HG03175 (cell line): ENCODE data around the gene TNFRSF8.

ENCODE experiments used
- ATAC-seq: cut with Tn5 transposase; IDR thresholded peaks from one replicate; pipeline ENCODE4 v1.9.1; 2021; ENCODE audit warnings: mild to moderate bottlenecking, moderate library complexity; ENCODE audit not compliant: unreplicated experiment

The TNFRSF8 gene

GRCh38 chr1:12113433-12114339 lies 50.6 kb downstream of the TNFRSF8 start:
- ATAC-seq, result no peak

DNA sequence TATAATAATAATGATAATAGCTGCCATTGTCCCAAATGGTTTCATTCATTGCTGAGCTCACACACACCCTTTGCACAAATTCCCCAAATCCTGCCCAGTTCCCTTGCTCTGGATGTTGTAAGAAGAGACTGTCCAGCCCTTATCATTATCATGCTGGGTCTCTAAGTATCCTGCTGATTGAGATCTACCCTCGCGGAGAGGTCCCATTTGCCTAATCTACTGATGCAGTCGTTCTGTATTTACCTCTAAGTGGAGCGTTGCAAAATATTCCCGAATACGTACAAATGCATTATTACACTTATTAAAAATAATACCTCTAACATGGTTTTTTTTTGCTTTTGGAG lies 51.2 kb downstream of the TNFRSF8 start:
- no peak for ATAC-seq

- ATAC-seq, result no peak
Observed at GRCh38 chr1:12114916-12115315, 51.8 kb downstream of the TNFRSF8 start.

DNA sequence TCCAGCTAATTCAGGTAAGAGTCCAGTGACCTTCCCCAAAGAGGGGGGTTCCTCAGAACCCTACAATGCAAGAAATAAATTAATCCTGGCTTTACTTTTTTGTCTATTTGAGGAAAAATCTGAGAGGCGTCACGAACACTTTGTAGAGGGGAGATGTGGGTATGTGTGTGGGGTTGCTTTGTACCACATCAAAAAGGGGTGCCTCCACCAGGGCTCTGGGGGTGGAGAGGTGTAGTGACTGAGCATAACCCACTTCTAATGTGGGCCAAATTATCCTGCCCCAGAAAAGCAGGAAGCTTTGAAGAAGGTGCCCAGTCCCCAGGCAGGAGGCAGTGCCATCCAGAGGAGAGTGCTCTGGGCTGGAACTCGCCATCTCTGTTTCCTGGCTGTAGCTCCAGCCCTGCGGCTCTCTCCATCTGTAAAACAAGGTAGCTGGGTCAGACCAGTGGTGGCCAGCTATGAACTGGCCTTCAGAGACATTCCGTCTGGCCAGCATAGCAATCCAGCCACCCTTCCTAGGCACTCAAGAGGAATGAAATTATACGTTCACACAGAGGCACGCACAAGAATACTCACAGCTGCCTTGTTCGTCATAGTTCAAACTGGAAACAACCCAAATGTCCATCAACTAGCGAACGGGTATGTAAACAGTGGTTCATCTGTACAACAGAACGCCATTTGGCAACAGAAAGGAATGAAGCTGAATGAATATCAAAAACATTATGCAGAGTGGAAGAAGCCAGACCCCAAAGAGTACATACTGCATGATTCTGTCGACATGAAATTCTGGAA lies 58.3 kb downstream of the TNFRSF8 start:
- no peak for ATAC-seq

DNA sequence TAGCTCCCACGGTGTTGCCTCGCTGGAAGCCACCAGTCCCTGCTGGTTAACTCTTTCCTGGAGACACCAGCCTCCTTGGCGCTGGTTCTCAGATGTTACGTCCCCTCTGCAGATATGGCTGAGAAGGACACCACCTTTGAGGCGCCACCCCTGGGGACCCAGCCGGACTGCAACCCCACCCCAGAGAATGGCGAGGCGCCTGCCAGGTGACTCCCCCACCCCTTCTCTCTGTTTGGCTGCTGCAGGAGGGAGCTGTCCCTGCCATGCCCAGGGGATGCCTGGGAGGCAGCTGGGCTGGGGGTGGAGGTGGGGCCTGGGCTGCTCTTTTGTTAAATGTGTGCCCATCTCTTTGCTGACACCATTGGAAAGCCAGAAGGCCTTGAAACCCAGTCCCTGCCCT lies 60.1 kb downstream of the TNFRSF8 start:
- no peak for ATAC-seq

DNA sequence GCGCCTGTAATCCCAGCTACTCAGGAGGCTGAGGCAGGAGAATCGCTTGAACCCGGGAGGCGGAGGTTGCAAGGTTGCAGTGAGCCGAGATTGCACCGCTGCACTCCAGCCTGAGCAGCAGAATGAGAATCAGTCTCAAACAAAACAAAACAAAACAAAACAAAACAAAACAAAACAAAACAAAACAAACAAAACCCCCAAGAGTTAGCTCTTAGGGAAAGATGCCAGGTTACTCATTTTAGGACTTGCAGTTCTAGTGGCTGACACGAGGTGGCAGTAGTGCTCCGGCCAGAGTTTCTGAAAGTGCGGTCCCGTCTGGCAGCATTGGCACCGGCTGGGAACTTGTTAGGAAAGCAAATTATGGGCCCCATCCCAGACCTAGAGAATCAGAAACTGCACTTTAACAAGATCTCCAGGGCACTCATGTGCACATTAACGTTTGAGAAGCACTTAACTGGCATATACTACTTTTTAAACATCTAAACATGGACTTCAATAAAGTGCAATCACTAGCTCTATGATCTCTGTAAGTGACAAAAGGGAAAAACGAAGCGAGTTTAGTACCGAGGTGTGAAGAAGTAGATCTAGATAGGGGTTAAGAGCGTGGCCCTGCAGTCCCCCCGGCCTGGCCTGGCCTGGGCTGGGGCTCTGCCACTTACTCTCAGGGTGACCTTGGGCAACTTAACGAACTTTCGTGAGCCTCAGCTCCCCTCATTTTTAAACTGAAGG lies 61.8 kb downstream of the TNFRSF8 start:
- no peak for ATAC-seq

DNA sequence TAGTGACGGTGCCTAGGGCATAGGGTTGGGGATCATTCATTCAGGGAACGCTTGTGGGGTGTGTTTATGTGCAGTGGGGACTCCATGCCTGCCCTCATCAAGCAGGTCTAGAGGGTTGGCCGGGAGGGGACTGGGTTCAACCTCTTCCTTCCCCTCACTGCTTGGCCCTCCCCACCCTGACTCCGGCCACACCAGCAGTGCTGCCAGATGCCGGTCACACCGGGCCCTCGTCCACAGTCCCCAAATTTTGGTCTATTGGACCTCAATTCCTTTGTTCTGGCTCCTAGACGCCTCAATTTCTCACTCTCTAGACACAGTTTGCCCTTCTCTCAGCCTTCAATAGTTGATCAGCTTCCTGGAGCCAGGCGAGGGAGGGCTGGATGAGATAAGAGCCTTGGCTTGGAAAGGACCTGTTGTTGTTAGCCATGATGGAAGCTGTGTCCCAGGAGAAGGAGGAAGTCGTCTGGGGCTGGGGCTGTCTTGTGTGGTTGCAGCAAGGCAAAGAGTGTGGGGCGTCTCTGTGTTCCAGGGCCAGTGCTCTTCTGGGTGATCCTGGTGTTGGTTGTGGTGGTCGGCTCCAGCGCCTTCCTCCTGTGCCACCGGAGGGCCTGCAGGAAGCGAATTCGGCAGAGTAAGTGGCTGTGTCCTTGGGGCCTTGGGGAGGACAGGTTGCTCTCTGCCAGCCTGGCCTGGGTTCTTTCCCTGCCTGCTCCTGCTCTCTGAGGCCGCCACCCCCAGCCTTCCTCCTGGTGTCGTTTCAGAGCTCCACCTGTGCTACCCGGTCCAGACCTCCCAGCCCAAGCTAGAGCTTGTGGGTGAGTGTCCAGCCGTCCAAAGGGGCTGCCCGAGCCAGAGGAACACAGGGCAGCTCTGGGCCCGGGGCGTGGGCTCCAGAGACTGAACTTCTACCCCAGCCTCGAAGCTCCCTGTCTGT lies 62.6 kb downstream of the TNFRSF8 start:
- no peak for ATAC-seq

GRCh38 chr1:12126781-12127180 lies 63.7 kb downstream of the TNFRSF8 start:
- ATAC-seq, result no peak

- no peak for ATAC-seq
Observed at GRCh38 chr1:12127206-12127810, 64.2 kb downstream of the TNFRSF8 start.

- ATAC-seq, result no peak
Observed at GRCh38 chr1:12128120-12128519, 65.0 kb downstream of the TNFRSF8 start.

GRCh38 chr1:12129624-12130023 lies 66.5 kb downstream of the TNFRSF8 start:
- ATAC-seq, result no peak

DNA sequence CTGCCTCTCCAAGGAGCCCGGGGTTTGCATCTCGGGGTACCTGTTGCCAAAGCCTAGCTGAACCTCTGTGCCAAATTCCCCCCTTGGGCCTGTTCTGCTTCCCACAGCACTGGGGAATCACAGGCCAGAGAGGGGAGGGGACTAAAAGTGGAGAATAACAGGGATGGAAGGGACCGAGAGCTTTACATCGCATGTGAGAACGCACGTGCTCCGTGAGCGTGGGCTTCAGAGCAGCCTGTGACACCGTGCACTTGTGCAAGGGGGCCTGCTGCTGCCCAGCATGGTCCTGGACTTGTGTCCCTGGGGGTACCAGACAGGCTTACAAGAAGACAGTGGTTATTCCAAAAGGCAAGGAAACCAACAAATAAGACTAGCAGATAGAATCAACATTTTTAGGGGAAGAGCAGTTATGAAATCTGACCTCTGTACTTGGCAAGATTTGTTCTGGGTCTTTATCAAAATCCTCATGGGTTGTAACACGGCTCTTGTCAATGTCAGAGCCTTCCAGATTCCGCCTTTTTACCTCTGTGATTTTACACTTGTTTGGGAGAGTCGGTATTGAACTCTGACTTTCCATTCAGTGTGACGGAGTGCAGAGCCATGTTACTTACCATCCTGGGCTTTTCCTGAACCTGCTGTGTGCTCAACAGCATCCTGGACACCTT lies 67.5 kb downstream of the TNFRSF8 start:
- ATAC-seq, result no peak

GRCh38 chr1:12132078-12132477 lies 69.0 kb downstream of the TNFRSF8 start:
- no peak for ATAC-seq

DNA sequence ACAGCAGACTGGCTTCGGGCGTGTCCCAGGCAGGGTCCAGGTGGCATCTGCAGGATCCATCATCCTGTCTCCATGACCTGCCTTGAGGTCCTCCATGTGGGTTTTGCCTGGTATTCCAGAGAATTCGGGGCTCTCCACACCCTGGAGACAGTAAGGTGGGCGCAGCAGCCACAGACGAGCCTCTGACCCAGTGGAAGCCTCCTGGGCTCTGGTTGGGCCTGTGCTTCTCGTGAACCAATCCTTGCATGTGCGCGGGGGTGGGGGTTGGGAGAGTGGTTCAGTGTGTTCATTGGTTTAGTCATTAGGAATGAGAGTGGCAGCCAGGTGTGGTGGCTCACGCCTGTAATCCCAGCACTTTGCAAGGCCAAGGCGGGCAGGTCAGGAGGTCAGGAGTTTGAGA lies 71.6 kb downstream of the TNFRSF8 start:
- ATAC-seq, result no peak

DNA sequence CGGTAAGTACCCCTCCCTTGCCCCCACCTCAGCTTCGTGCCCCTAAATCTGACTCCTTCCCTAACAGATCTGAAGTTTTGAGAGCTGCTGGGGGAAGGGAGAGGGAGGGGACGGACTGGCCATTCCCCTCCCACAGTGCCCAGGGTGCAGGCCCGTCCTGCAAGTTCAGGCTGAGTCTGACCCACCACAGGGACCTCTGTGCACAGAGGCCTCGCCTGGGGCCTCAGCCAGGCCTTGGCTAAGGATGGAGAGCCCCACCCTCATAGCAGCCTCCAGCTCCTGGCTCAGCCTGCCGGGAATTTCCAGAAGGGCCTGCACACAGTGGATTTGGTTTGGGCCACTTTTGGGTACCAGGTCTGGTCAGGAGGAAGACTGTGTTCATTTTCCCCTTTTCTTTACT lies 72.5 kb downstream of the TNFRSF8 start:
- ATAC-seq, result no peak

DNA sequence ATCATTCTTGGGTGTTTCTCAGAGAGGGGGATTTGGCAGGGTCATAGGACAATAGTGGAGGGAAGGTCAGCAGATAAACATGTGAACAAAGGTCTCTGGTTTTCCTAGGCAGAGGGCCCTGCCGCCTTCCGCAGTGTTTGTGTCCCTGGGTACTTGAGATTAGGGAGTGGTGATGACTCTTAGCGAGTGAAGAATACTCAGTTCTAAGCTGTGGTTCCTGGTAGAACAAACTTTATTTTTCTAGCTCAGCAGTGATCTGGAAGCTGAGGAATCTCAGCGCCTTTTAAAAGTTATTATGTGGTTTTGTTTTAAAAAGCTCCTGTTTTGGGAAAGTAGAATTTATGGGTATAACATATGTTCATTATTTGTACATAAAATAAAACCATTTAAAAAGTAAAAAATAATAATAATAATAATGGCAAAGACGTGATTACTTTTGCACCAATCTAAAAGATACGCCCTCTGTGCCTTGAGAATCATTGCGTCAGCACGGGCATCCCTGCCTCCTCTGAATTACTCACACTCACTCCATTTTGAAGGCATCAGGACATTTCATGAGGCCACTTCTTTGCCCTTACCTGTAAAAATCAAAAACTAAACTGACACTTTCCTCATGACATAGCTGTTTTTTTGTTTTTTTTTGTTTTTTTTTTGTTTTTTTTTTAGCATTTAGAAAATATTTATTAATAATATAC lies 74.0 kb downstream of the TNFRSF8 start:
- ATAC-seq, result no peak

- ATAC-seq, result no peak
Observed at GRCh38 chr1:12138196-12139168, 75.4 kb downstream of the TNFRSF8 start.

GRCh38 chr1:12140016-12140415 lies 76.9 kb downstream of the TNFRSF8 start:
- ATAC-seq, result no peak
